GM12878 (cell line): ENCODE measurements around the gene NKG7. TPM values are rescaled to one million over a fixed set of nuclear protein-coding genes. Genes with fewer than 3 reads are reported as not detected.
A peak's percentile ranks its signal among the peaks of the same experiment; 100 is the strongest.

Experiments
- ASH2L ChIP-seq: fragments of 300-600, 200-600 bp; sonication (generic); IDR thresholded peaks from 2 replicates; pipeline ENCODE4 v1.6.1; 2017; ENCODE audit warnings: low read depth, mild to moderate bottlenecking, borderline replicate concordance
- CEBPB ChIP-seq, 2 experiments: fragments of 150-350 bp in 1 of 2; IDR thresholded peaks; 2 replicates each; pipeline ENCODE4 v1.6.1; 2012 to 2014; ENCODE audit warnings: low read depth in 2 of 2, low read length in 2 of 2, borderline replicate concordance in 1 of 2, inconsistent platforms in 1 of 2
- E4F1 ChIP-seq: fragments of 450-650 bp; IDR thresholded peaks from 2 replicates; pipeline ENCODE4 v1.6.1; 2018; ENCODE audit warnings: borderline replicate concordance, mild to moderate bottlenecking; ENCODE audit not compliant: partially characterized antibody
- EZH2 ChIP-seq: IDR thresholded peaks from 2 replicates; pipeline ENCODE4 v1.6.1; 2012; ENCODE audit warnings: low read depth, mild to moderate bottlenecking, control low read depth, inconsistent platforms, low read length, borderline replicate concordance; ENCODE audit not compliant: control insufficient read depth
- FOXK2 ChIP-seq: fragments of 450-650 bp; IDR thresholded peaks from 2 replicates; pipeline ENCODE4 v1.6.1; 2017; ENCODE audit warnings: mild to moderate bottlenecking, moderate library complexity
- GABPA ChIP-seq: IDR thresholded peaks from 2 replicates; pipeline ENCODE4 v1.6.1; 2014; ENCODE audit warnings: antibody characterized with exemption, low read depth, mild to moderate bottlenecking, inconsistent platforms
- GATAD2B ChIP-seq: fragments of 450-650 bp; conservative IDR thresholded peaks from 2 replicates; pipeline ENCODE4 v1.6.1; 2017; ENCODE audit warnings: low read depth, mild to moderate bottlenecking, moderate library complexity
- HDAC6 ChIP-seq: fragments of 200-600 bp; sonication (generic); IDR thresholded peaks from one replicate; pipeline ENCODE4 v1.8.0; 2017; ENCODE audit warnings: antibody characterized with exemption; ENCODE audit not compliant: unreplicated experiment
- IRF4 ChIP-seq: IDR thresholded peaks from 2 replicates; pipeline ENCODE4 v1.6.1; 2011; ENCODE audit warnings: low read depth, low read length
- MEF2A ChIP-seq: IDR thresholded peaks from 2 replicates; pipeline ENCODE4 v1.6.1; 2011; ENCODE audit warnings: low read depth, mild to moderate bottlenecking, low read length, moderate library complexity; ENCODE audit not compliant: insufficient read depth
- MYB ChIP-seq: fragments of 150-350 bp; IDR thresholded peaks from 2 replicates; pipeline ENCODE4 v1.6.1; 2014; ENCODE audit warnings: mild to moderate bottlenecking, low read depth, low read length, borderline replicate concordance
- MYC ChIP-seq: IDR thresholded peaks from 2 replicates; pipeline ENCODE4 v1.6.1; 2011; ENCODE audit warnings: mild to moderate bottlenecking, low read length, moderate library complexity, inconsistent platforms; ENCODE audit not compliant: insufficient read depth, insufficient replicate concordance, insufficient read length, severe bottlenecking
- NR2C1 ChIP-seq: fragments of 450-650 bp; IDR thresholded peaks from 2 replicates; pipeline ENCODE4 v1.6.1; 2017; ENCODE audit warnings: antibody characterized with exemption, mild to moderate bottlenecking, moderate library complexity
- PBX3 ChIP-seq: IDR thresholded peaks from 2 replicates; pipeline ENCODE4 v1.6.1; 2011; ENCODE audit warnings: mild to moderate bottlenecking, low read depth, low read length, moderate library complexity; ENCODE audit not compliant: insufficient replicate concordance
- PML ChIP-seq: IDR thresholded peaks from 2 replicates; pipeline ENCODE4 v1.6.1; 2012; ENCODE audit warnings: low read length, inconsistent platforms
- POLR2AphosphoS2 ChIP-seq: IDR thresholded peaks from 2 replicates; pipeline ENCODE4 v1.6.1; 2011; ENCODE audit warnings: low read depth, mild to moderate bottlenecking, low read length, improper control_type of control experiment, moderate library complexity
- RCOR1 ChIP-seq: conservative IDR thresholded peaks from 2 replicates; pipeline ENCODE4 v1.6.1; 2012; ENCODE audit warnings: low read depth, low read length, improper control_type of control experiment
- SREBF1 ChIP-seq: IDR thresholded peaks from 2 replicates; pipeline ENCODE4 v1.6.1; 2012; ENCODE audit warnings: mild to moderate bottlenecking, low read length
- SRF ChIP-seq, 2 experiments: IDR thresholded peaks; 2 replicates each; pipeline ENCODE4 v1.6.1; 2011; ENCODE audit warnings: low read depth in 2 of 2, low read length in 2 of 2, mild to moderate bottlenecking in 1 of 2, moderate library complexity in 1 of 2
- TARDBP ChIP-seq: IDR thresholded peaks from 2 replicates; pipeline ENCODE4 v1.6.1; 2016; ENCODE audit warnings: borderline replicate concordance
- TCF12 ChIP-seq: IDR thresholded peaks from 2 replicates; pipeline ENCODE4 v1.6.1; 2011; ENCODE audit warnings: low read depth, mild to moderate bottlenecking, low read length
- ZBTB11 ChIP-seq: fragments of 450-650 bp; formaldehyde crosslinking; IDR thresholded peaks from 2 replicates; pipeline ENCODE4 v1.5.0; 2022; ENCODE audit warnings: mild to moderate bottlenecking, missing genetic modification characterization
- ZZZ3 ChIP-seq: IDR thresholded peaks from 2 replicates; pipeline ENCODE4 v1.6.1; 2011; ENCODE audit warnings: low read depth; ENCODE audit not compliant: control insufficient read depth, insufficient read length
- polyA plus RNA-seq, 11 experiments: library from polyadenylated mRNA; depleted of rRNA in 4 of 11; unstranded in 6 of 11; stranded (reverse) in 5 of 11; fragments of >200 nt; fragmentation: Nextera tagmentation in 4 of 11; fragmentation: Illumina TruSeq in 1 of 11; extraction: Ambion mirVana in 4 of 11; extraction: Trizol in 1 of 11; gene quantifications; 1 replicate in 1 of 11; 2 replicates in 10 of 11; pipeline versions ENCODE4 v1.2.1 to v1.2.3, GENCODE V29; 2011 to 2016; ENCODE audit warnings: inconsistent platforms in 2 of 11, missing spikeins in 2 of 11, low read depth in 1 of 11
- total RNA-seq, 4 experiments: library from RNA; depleted of rRNA in 3 of 4; stranded (reverse); fragments of >200 nt in 3 of 4; fragmentation: Illumina TruSeq in 1 of 4; extraction: Trizol in 1 of 4; gene quantifications; 2 replicates each; pipeline versions ENCODE4 v1.2.1 to v1.2.3, GENCODE V29; 2013 to 2021

NKG7 gene
- total and polyA plus RNA-seq, 10 of the 15 experiments (the other 5 are each of a cell fraction or from before 2014, with no cell fraction given), result 10.0 to 48.7 (median 22.3) TPM

- TF ChIP-seq FOXK2, result no peak
- no peak for TF ChIP-seq MYB
- no peak for TF ChIP-seq RCOR1
- TF ChIP-seq TCF12, result 0 out of 2 replicates have a peak, but pooled peaks have one; percentile 64
- TF ChIP-seq GATAD2B, result peak; percentile 47; the same call in 1 of the 2 replicates
- no peak for TF ChIP-seq NR2C1
- TF ChIP-seq SREBF1, result no peak
- TF ChIP-seq GABPA, result no peak
- no peak for TF ChIP-seq PBX3
- TF ChIP-seq IRF4, result no peak
- 0 out of 2 replicates have a peak, but pooled peaks have one; percentile 25 for TF ChIP-seq MEF2A
- no peak for TF ChIP-seq E4F1
- no peak for TF ChIP-seq HDAC6
- no peak for TF ChIP-seq TARDBP
- TF ChIP-seq ZBTB11 (CRISPR knock-in tag), result no peak
- TF ChIP-seq PML, result 0 out of 2 replicates have a peak, but pooled peaks have one; percentile 53
- TF ChIP-seq ZZZ3, result no peak
- TF ChIP-seq MYC, result no peak
- TF ChIP-seq CEBPB (IDR thresholded peaks at IDR 0.05; ENCODE audit: borderline replicate concordance in 1 of 2, low read depth in 2 of 2, low read length in 2 of 2), result no peak
- TF ChIP-seq ASH2L, result no peak
- TF ChIP-seq SRF (IDR thresholded peaks at IDR 0.05; ENCODE audit: low read depth in 2 of 2, low read length in 2 of 2), result peak in 1 of 2 experiments; percentile 76; a peak in 1 of 4 replicates
- no peak for TF ChIP-seq POLR2AphosphoS2
- no peak for TF ChIP-seq EZH2
Observed at GRCh38 chr19:51372649-51373504, at the start of gene NKG7 (continued).
